K562 (cell line): ENCODE data around the gene RPS6KA2. TPM values are rescaled to one million over a fixed set of nuclear protein-coding genes. Genes with fewer than 3 reads are reported as not detected.

Source experiments
- KLF6 ChIP-seq: fragments of 250-450 bp; sonication (Bioruptor Pico); IDR thresholded peaks from 2 replicates; pipeline ENCODE4 v1.4.0; 2020; ENCODE audit warnings: mild to moderate bottlenecking, moderate library complexity, borderline replicate concordance
- RBM34 ChIP-seq: fragments of 200-400 bp; formaldehyde crosslinking; IDR thresholded peaks from 2 replicates; pipeline ENCODE4 v1.6.1; 2018; ENCODE audit warnings: low read length, borderline replicate concordance; ENCODE audit not compliant: insufficient read depth
- RREB1 ChIP-seq: fragments of 250-450 bp; sonication (Bioruptor Pico); IDR thresholded peaks from 2 replicates; pipeline ENCODE4 v1.4.0; 2020
- SETDB1 ChIP-seq: IDR thresholded peaks from one replicate; pipeline ENCODE4 v1.6.1; 2012; ENCODE audit warnings: low read length, control low read depth, inconsistent platforms
- TCFL5 ChIP-seq: fragments of 250-450 bp; sonication (Bioruptor Pico); conservative IDR thresholded peaks from 2 replicates; pipeline ENCODE4 v1.6.1; 2021; ENCODE audit warnings: mild to moderate bottlenecking, moderate library complexity, matching md5 sums
- TRIM25 ChIP-seq: fragments of 450-650 bp; IDR thresholded peaks from 2 replicates; pipeline ENCODE4 v1.7.0; 2016; ENCODE audit warnings: borderline replicate concordance
- ZBTB34 ChIP-seq: fragments of 250-450 bp; sonication (Bioruptor Pico); IDR thresholded peaks from 2 replicates; pipeline ENCODE4 v1.8.0; 2021; ENCODE audit warnings: mild to moderate bottlenecking, moderate library complexity
- polyA plus RNA-seq, 8 experiments: library from polyadenylated mRNA; depleted of rRNA in 4 of 8; stranded (reverse) in 5 of 8; unstranded in 3 of 8; fragments of >200 nt; fragmentation: Nextera tagmentation in 2 of 8; fragmentation: Illumina TruSeq in 1 of 8; extraction: Ambion mirVana in 2 of 8; extraction: Trizol in 1 of 8; gene quantifications; 2 replicates each; pipeline versions ENCODE4 v1.2.1 to v1.2.3, GENCODE V29; 2011 to 2014; ENCODE audit warnings: inconsistent platforms in 1 of 8, missing spikeins in 1 of 8
- total RNA-seq, 7 experiments: library from RNA; depleted of rRNA in 6 of 7; stranded (reverse); fragments of >200 nt in 6 of 7; fragmentation: Illumina TruSeq in 2 of 7; extraction: Trizol in 2 of 7; gene quantifications; 2 replicates each; pipeline versions ENCODE4 v1.2.1 to v1.2.3, GENCODE V29; 2011 to 2021; ENCODE audit warnings: low replicate concordance in 1 of 7

The RPS6KA2 gene
- total and polyA plus RNA-seq, 9 of the 15 experiments (the other 6 are each of a cell fraction or from before 2014, with no cell fraction given), result 0.29 to 1.00 (median 0.53) TPM

GRCh38 chr6:166381733-166382499, 245.1 kb downstream of the RPS6KA2 start (continued):
- no peak for TF ChIP-seq RREB1
- no peak for TF ChIP-seq RBM34
- TF ChIP-seq TCFL5 (CRISPR knock-in tag), result no peak
- no peak for TF ChIP-seq KLF6
- TF ChIP-seq ZBTB34, result no peak
- TF ChIP-seq SETDB1, result no peak
- no peak for TF ChIP-seq TRIM25
